Gastroesophageal sphincter (tissue), 3 donors: ENCODE measurements around the gene PIAS4.

Source experiments
- CTCF ChIP-seq, 4 experiments: fragments of 200-600 bp in 2 of 4; fragments of 450-650 bp in 2 of 4; sonication (generic) in 1 of 4; IDR thresholded peaks; one replicate each; pipeline ENCODE4 v1.5.1; 2017 to 2019; ENCODE audit warnings: antibody characterized with exemption in 4 of 4, mild to moderate bottlenecking in 2 of 4, moderate library complexity in 2 of 4
- EP300 ChIP-seq: sonication (generic); formaldehyde crosslinking; IDR thresholded peaks from one replicate; pipeline ENCODE4 v1.6.1; 2017; ENCODE audit warnings: antibody characterized with exemption, mild to moderate bottlenecking
- POLR2AphosphoS5 ChIP-seq: sonication (generic); formaldehyde crosslinking; IDR thresholded peaks from one replicate; pipeline ENCODE4 v1.6.1; 2017; ENCODE audit warnings: antibody characterized with exemption

- TF ChIP-seq CTCF (IDR thresholded peaks at IDR 0.05) (no peak), EP300 (no peak), POLR2AphosphoS5 (no peak)
These were observed 26.8 kb downstream of the PIAS4 start for GRCh38 chr19:4034048-4035017.
